Measurements from ENCODE around the gene EPHA1.
"Not testable (repeated sequence)": the region's sequence is repeated elsewhere in the genome, so short reads cannot be mapped to it uniquely, and the experiment has no call there.

Gene EPHA1

GRCh38 chr7:143429770-143430698 lies 21.4 kb upstream of the EPHA1 start:
- ChIA-PET POLR2A (no interaction called here), CTCF (interaction anchor here (0.6 kb wide), 1 partner anchor 19 kb away, joined by 3 read pairs; no protein-coding TSS in a partner anchor)
- DNase-seq (ENCODE audit: extremely low spot score): no peak
- TF ChIP-seq, protein P1, sequence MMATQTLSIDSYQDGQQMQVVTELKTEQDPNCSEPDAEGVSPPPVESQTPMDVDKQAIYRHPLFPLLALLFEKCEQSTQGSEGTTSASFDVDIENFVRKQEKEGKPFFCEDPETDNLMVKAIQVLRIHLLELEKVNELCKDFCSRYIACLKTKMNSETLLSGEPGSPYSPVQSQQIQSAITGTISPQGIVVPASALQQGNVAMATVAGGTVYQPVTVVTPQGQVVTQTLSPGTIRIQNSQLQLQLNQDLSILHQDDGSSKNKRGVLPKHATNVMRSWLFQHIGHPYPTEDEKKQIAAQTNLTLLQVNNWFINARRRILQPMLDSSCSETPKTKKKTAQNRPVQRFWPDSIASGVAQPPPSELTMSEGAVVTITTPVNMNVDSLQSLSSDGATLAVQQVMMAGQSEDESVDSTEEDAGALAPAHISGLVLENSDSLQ (IDR thresholded peaks at IDR 0.05): no peak
- TF ChIP-seq FOXM1 (IDR thresholded peaks at IDR 0.05; ENCODE audit: borderline replicate concordance): no peak
- TF ChIP-seq ARNT (IDR thresholded peaks at IDR 0.05): no peak
- TF ChIP-seq SUZ12 (IDR thresholded peaks at IDR 0.05): no peak
- no peak for TF ChIP-seq NFRKB (IDR thresholded peaks at IDR 0.05)
- TF ChIP-seq BHLHE40 (IDR thresholded peaks at IDR 0.05; ENCODE audit: borderline replicate concordance): no peak
- no peak for TF ChIP-seq ZNF384 (IDR thresholded peaks at IDR 0.05)
- TF ChIP-seq FOXA1 (IDR thresholded peaks at IDR 0.05): no peak

DNA sequence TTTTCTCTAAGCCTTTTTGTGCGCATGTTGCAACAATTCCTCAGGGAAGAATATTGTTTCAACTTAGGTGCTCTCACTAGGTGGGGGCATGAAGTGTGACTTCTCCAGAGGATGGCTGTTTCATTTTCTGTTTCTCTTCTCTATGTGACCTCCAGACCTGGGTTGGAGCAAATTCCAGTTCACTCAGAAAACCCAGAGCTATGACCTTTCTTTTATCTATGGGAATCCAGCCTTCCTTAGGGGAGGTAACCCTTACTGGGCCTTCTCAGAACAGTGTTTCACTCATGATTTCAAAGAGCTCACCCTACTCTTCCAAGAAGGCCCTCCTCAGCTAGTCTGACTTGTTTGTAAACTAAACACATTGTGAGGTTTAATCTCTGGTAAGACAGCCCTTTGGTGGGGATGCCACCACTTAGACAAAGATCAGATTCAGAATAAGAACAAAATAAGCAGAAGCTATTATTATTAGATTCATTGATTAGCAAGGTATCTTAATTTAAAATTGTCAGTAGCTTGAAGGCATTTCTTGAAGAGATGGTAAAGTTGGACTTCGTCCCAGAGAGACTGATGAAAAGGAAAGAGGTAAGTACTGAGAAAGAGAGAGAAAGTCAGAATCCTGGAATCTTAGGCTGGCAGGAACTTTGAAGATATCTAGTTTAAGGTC lies 18.0 kb upstream of the EPHA1 start:
- CTCF ChIA-PET: interaction anchor here (1.0 kb wide), 1 partner anchor 9 kb away, joined by 3 read pairs; no protein-coding TSS in a partner anchor
- POLR2A ChIA-PET: no interaction called here
- no peak for DNase-seq (ENCODE audit: extremely low spot score)
- TF ChIP-seq ZNF384 (IDR thresholded peaks at IDR 0.05) (no peak), FOXA1 (IDR thresholded peaks at IDR 0.05) (no peak), LEF1 (IDR thresholded peaks at IDR 0.05; ENCODE audit: borderline replicate concordance) (no peak), TARDBP (IDR thresholded peaks at IDR 0.05) (no peak), FOXK2 (IDR thresholded peaks at IDR 0.05) (no peak), CTBP1 (IDR thresholded peaks at IDR 0.05; ENCODE audit: borderline replicate concordance) (no peak), SP1 (IDR thresholded peaks at IDR 0.05) (no peak), NFRKB (IDR thresholded peaks at IDR 0.05) (no peak), ARNT (IDR thresholded peaks at IDR 0.05) (no peak), FOXM1 (IDR thresholded peaks at IDR 0.05; ENCODE audit: borderline replicate concordance) (no peak), BHLHE40 (IDR thresholded peaks at IDR 0.05; ENCODE audit: borderline replicate concordance) (no peak)
- TF ChIP-seq, protein P1 (IDR thresholded peaks at IDR 0.05): no peak

DNA sequence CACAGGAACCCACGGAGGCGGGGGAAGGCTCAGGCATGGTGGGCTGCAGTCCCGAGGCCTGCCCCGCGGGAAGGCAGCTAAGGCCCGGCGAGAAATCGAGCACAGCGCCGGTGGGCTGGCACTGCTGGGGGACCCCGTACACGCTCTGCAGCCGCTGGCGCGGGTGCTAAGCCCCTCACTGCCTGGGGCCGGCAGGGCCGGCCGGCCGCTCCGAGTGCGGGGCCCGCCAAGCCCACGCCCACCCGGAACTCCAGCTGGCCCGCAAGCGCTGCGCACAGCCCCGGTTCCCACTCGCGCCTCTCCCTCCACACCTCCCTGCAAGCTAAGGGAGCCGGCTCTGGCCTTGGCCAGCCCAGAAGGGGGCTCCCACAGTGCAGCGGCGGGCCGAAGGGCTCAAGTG lies 15.8 kb upstream of the EPHA1 start:
- POLR2A ChIA-PET; DNase-seq (ENCODE audit: extremely low spot score); CTCF ChIA-PET: not testable (repeated sequence)

- TF ChIP-seq FOXK2 (IDR thresholded peaks at IDR 0.05): no peak
- no peak for TF ChIP-seq ZNF384 (IDR thresholded peaks at IDR 0.05)
- TF ChIP-seq ARNT (IDR thresholded peaks at IDR 0.05): no peak
- TF ChIP-seq SUZ12 (IDR thresholded peaks at IDR 0.05): no peak
- DNase-seq (ENCODE audit: extremely low spot score): no peak
- POLR2A ChIA-PET: no interaction called here
- CTCF ChIA-PET: no interaction called here
Measured at GRCh38 chr7:143422033-143422432, 13.4 kb upstream of the EPHA1 start.

- CTCF ChIA-PET; POLR2A ChIA-PET; DNase-seq (ENCODE audit: extremely low spot score): not testable (repeated sequence)
Measured at GRCh38 chr7:143420624-143421023, 12.0 kb upstream of the EPHA1 start.

DNA sequence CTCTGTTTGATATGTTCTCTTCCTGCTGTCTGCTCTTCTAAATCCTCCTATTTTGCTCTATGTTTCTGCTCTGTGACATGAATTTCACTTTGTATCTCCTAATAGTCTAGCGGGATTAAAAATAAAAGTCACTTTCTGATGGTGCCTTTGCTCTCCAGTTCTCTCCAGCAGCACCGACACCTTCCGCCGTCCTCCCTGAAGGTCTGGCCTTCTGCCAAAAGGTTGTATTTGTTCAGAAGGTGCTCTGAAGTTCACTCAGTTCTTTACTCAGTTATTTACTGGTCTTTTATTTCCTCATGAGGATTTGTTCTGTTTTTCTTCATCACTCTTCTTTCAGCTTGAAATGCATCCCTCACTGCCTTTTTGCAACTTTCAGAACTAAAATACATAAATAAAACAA lies 11.2 kb upstream of the EPHA1 start:
- POLR2A ChIA-PET: no interaction called here
- DNase-seq (ENCODE audit: extremely low spot score): no peak
- CTCF ChIA-PET: no interaction called here
- no peak for TF ChIP-seq LEF1 (IDR thresholded peaks at IDR 0.05; ENCODE audit: borderline replicate concordance)
- no peak for TF ChIP-seq CTBP1 (IDR thresholded peaks at IDR 0.05; ENCODE audit: borderline replicate concordance)
- TF ChIP-seq NFRKB (IDR thresholded peaks at IDR 0.05): no peak

DNA sequence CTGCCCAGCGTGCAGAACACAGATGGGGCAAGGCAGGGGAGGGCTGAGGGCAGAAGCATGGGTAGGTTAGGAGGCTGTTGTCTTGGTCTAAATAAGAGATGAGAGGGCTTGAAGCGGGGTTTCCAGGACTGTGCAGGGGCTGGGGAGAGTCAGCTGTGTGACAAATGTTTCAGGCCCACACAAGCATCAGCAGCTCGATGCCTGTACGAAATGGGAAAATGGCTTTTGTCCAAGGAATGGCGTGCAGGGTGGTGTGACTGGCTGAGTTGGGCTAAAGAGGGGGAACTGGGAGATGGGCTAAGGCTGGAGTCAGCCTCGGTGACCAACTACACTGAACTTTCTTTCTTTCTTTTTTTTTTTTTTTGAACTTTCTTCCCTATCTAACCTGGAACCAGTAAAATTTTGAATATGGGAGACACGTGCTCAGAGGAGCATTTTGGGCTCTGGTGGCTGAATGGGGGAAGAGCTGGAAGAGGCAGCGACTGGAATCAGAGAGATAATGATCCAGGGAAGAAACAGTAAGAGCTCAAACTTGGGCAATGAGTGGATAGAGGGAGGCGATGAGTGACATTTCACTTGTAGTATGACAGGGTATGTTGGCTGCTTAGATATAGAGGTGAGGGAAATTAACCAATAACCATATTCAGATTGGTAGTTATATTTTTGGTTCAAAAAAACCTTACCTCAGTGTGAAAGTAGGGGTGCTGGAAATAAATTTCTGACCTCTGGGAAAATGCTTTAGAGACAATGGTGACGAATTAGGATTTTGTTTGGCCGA lies 10.2 kb upstream of the EPHA1 start:
- POLR2A ChIA-PET: no interaction called here

More for the DNA sequence above, 10.2 kb upstream of the EPHA1 start:
- CTCF ChIA-PET: interaction anchor here (0.5 kb wide), 1 partner anchor 14 kb away, joined by 3 read pairs; no protein-coding TSS in a partner anchor
- TF ChIP-seq ZNF384 (IDR thresholded peaks at IDR 0.05) (no peak), SUZ12 (IDR thresholded peaks at IDR 0.05) (no peak), ARNT (IDR thresholded peaks at IDR 0.05) (no peak), FOXA1 (IDR thresholded peaks at IDR 0.05) (no peak), L3MBTL2 (conservative IDR thresholded peaks at IDR 0.05) (no peak), SP1 (IDR thresholded peaks at IDR 0.05) (no peak), FOXM1 (IDR thresholded peaks at IDR 0.05; ENCODE audit: borderline replicate concordance) (no peak), FOXK2 (IDR thresholded peaks at IDR 0.05) (no peak), TARDBP (IDR thresholded peaks at IDR 0.05) (no peak), ELF4 (IDR thresholded peaks at IDR 0.05) (no peak), CTBP1 (IDR thresholded peaks at IDR 0.05; ENCODE audit: borderline replicate concordance) (no peak), BHLHE40 (IDR thresholded peaks at IDR 0.05; ENCODE audit: borderline replicate concordance) (no peak), HDGF (IDR thresholded peaks at IDR 0.05; ENCODE audit: borderline replicate concordance) (no peak), NFRKB (IDR thresholded peaks at IDR 0.05) (no peak), LEF1 (IDR thresholded peaks at IDR 0.05; ENCODE audit: borderline replicate concordance) (no peak)
- TF ChIP-seq, protein P1 (IDR thresholded peaks at IDR 0.05): no peak
- no peak for DNase-seq (ENCODE audit: extremely low spot score)

Measured in HEK293T (cell line).